Naive thymus-derived CD8-positive, alpha-beta T cell (primary cell): Measurements from ENCODE around the gene ZNF133. TPM values are rescaled to one million over a fixed set of nuclear protein-coding genes. Genes with fewer than 3 reads are reported as not detected.
"Not testable (repeated sequence)": the region's sequence is repeated elsewhere in the genome, so short reads cannot be mapped to it uniquely, and the experiment has no call there.

ENCODE experiments used
- ATAC-seq, 2 donors: fragments of 150-1000 bp; cut with Tn5 transposase in 1 of 2; sonication (Bioruptor Pico), chemical (Tn5 transposase) in 1 of 2; 1 replicate in 1 of 2; 2 replicates in 1 of 2; pipeline ENCODE4 v1.10.0; 2021; ENCODE audit warnings: mild to moderate bottlenecking in 2 of 2, moderate library complexity in 2 of 2
- POLR2A ChIA-PET: fragments of 350-600 bp; sonication (Branson Sonifier 250); formaldehyde crosslinking; loops from one replicate; lab custom pipeline; 2021; ENCODE audit warnings: antibody characterized with exemption; lab: Charles Lee
- DNase-seq, 10 donors: peaks; one replicate each; pipeline versions ENCODE4 v3.0.0 to v3.0.0-alpha.2; 2020 to 2022
- H3K27ac Mint-ChIP-seq, 10 donors: one replicate each; pipeline ENCODE4 v1.8.0; 2020 to 2022; ENCODE audit warnings: mild to moderate bottlenecking in 10 of 10, mixed read lengths in 10 of 10, moderate library complexity in 4 of 10, inconsistent platforms in 1 of 10
- H3K27me3 Mint-ChIP-seq, 5 donors: one replicate each; pipeline ENCODE4 v1.8.0; 2021 to 2022; ENCODE audit warnings: mixed read lengths in 5 of 5
- H3K36me3 Mint-ChIP-seq, 3 donors: one replicate each; pipeline ENCODE4 v1.8.0; 2020 to 2022; ENCODE audit warnings: mixed read lengths in 3 of 3, mild to moderate bottlenecking in 2 of 3, inconsistent platforms in 1 of 3
- H3K4me1 Mint-ChIP-seq, 4 donors: one replicate each; pipeline ENCODE4 v1.8.0; 2021 to 2022; ENCODE audit warnings: mixed read lengths in 4 of 4
- H3K4me3 Mint-ChIP-seq, 10 donors: one replicate each; pipeline ENCODE4 v1.8.0; 2020 to 2022; ENCODE audit warnings: mild to moderate bottlenecking in 10 of 10, mixed read lengths in 10 of 10, moderate library complexity in 6 of 10, inconsistent platforms in 1 of 10
- H3K9me3 Mint-ChIP-seq, 9 donors: one replicate each; pipeline ENCODE4 v1.8.0; 2020 to 2022; ENCODE audit warnings: mixed read lengths in 9 of 9, mild to moderate bottlenecking in 3 of 9, inconsistent platforms in 1 of 9, moderate library complexity in 1 of 9
- polyA plus RNA-seq, 3 donors: library from polyadenylated mRNA; unstranded; fragments of 300-500 nt; fragmentation: Illumina TruSeq; gene quantifications; one replicate each; pipeline ENCODE4 v1.2.3, GENCODE V29; 2021
- total RNA-seq, 8 experiments: library from RNA in 2 of 8; stranded (reverse) in 2 of 8; gene quantifications; one replicate each; pipeline ENCODE4 v1.2.3 and lab custom pipeline; 2021 to 2026

The ZNF133 gene
- 1 to 10 TPM; 8.4 to 9.3 TPM for total RNA-seq
- polyA plus RNA-seq = 1 to 10 TPM; 4.3 to 6.8 (median 6.7) TPM
- 11.2 to 21.5 (median 15.1) reads per million in 6 experiments for total RNA-seq (lab: John Stamatoyannopoulos, UW)

- peak within 1 kb of the TSS; percentile 97 to 100 (median 100) for H3K27ac Mint-ChIP-seq
- DNase-seq = peak; percentile 91 to 100 (median 96)
- H3K9me3 Mint-ChIP-seq = peaks cover 10 to 26% (median 18%) of the 10 kb centered on the region in 9 donors
- peaks cover 28 to 62% (median 33%) of the 10 kb centered on the region in 4 donors for H3K4me1 Mint-ChIP-seq
- peak within 1 kb of the TSS; percentile 93 to 99 (median 98) for H3K4me3 Mint-ChIP-seq
- H3K27me3 Mint-ChIP-seq = peaks cover 10 to 28% (median 19%) of the 10 kb centered on the region in 5 donors
- POLR2A ChIA-PET = interaction anchor here (0.6 to 2.9 kb wide), 13 partner anchors 138 to 677 kb away, joined by 3 to 44 read pairs (median 6); partner anchors contain the start of genes DZANK1, KAT14, MGME1 and PET117
- peaks cover 16 to 31% (median 19%) of the 10 kb centered on the region in 3 donors for H3K36me3 Mint-ChIP-seq
- peak; percentile 93 to 95 for ATAC-seq
Measured at GRCh38 chr20:18287915-18288748, at the start of gene ZNF133. TSS of gene ZNF133 (plus strand) at chr20:18288527. CDS start at chr20:18305687, 17,160 bp downstream.

- Mint-ChIP-seq H3K4me1 (no peaks in the 10 kb centered on the region), H3K27ac (no peak overlapping the region), H3K36me3 (peaks cover 0 to 18% (median 8%) of the 10 kb centered on the region in 3 donors), H3K27me3 (peaks cover 26 to 77% (median 37%) of the 10 kb centered on the region in 5 donors), H3K9me3 (peaks cover 0 to 26% (median 15%) of the 10 kb centered on the region in 9 donors), H3K4me3 (no peak overlapping the region)
- POLR2A ChIA-PET = no interaction called here
- DNase-seq (no peak), ATAC-seq (no peak)
Measured at GRCh38 chr20:18240997-18241396, 47.3 kb upstream of the ZNF133 start.

GRCh38 chr20:18243802-18244201 is 44.5 kb upstream of the ZNF133 start:
- POLR2A ChIA-PET = no interaction called here
- peaks cover 28 to 74% (median 40%) of the 10 kb centered on the region in 5 donors for H3K27me3 Mint-ChIP-seq
- no peak for DNase-seq
- peaks cover 0 to 30% (median 15%) of the 10 kb centered on the region in 9 donors for H3K9me3 Mint-ChIP-seq
- H3K4me1 Mint-ChIP-seq = no peaks in the 10 kb centered on the region
- no peak overlapping the region for H3K4me3 Mint-ChIP-seq
- no peak for ATAC-seq
- H3K27ac Mint-ChIP-seq = peak overlapping the region in 1 of 10 donors; percentile 41
- H3K36me3 Mint-ChIP-seq = peaks cover 0 to 18% (median 8%) of the 10 kb centered on the region in 3 donors

GRCh38 chr20:18248545-18248944 is 39.8 kb upstream of the ZNF133 start:
- H3K4me3 Mint-ChIP-seq, H3K36me3 Mint-ChIP-seq, H3K27ac Mint-ChIP-seq, H3K4me1 Mint-ChIP-seq, ATAC-seq, POLR2A ChIA-PET, H3K9me3 Mint-ChIP-seq, DNase-seq: not testable (repeated sequence)
- peaks cover 12 to 34% (median 15%) of the 10 kb centered on the region in 5 donors for H3K27me3 Mint-ChIP-seq

- Mint-ChIP-seq H3K4me3 (no peak overlapping the region), H3K27me3 (peaks cover 4 to 17% (median 12%) of the 10 kb centered on the region in 5 donors), H3K27ac (no peak overlapping the region), H3K36me3 (no peaks in the 10 kb centered on the region), H3K4me1 (no peaks in the 10 kb centered on the region), H3K9me3 (peaks cover 0 to 5% (median 0%) of the 10 kb centered on the region in 9 donors)
- no peak for ATAC-seq
- DNase-seq = no peak
- POLR2A ChIA-PET = no interaction called here
Measured at GRCh38 chr20:18250217-18250616, 38.1 kb upstream of the ZNF133 start.

GRCh38 chr20:18252597-18253451 is 35.5 kb upstream of the ZNF133 start:
- peaks cover 0 to 8% (median 4%) of the 10 kb centered on the region in 5 donors for H3K27me3 Mint-ChIP-seq
- no peak for DNase-seq

GRCh38 chr20:18254615-18255014 is 33.7 kb upstream of the ZNF133 start:
- Mint-ChIP-seq H3K27ac (no peak overlapping the region), H3K9me3 (no peaks in the 10 kb centered on the region), H3K4me3 (no peak overlapping the region), H3K36me3 (no peaks in the 10 kb centered on the region), H3K4me1 (no peaks in the 10 kb centered on the region), H3K27me3 (peaks cover 0 to 8% (median 4%) of the 10 kb centered on the region in 5 donors)
- no peak for DNase-seq
- no peak for ATAC-seq
- POLR2A ChIA-PET = no interaction called here

More at GRCh38 chr20:18252597-18253451, 35.5 kb upstream of the ZNF133 start:
- no peak for ATAC-seq
- Mint-ChIP-seq H3K27ac (no peak overlapping the region), H3K4me3 (no peak overlapping the region), H3K9me3 (no peaks in the 10 kb centered on the region), H3K36me3 (no peaks in the 10 kb centered on the region), H3K4me1 (no peaks in the 10 kb centered on the region)
- POLR2A ChIA-PET = no interaction called here

GRCh38 chr20:18255526-18255925 is 32.8 kb upstream of the ZNF133 start:
- Mint-ChIP-seq H3K9me3 (no peaks in the 10 kb centered on the region), H3K36me3 (no peaks in the 10 kb centered on the region), H3K4me1 (no peaks in the 10 kb centered on the region), H3K4me3 (no peak overlapping the region), H3K27me3 (peaks cover 0 to 8% (median 5%) of the 10 kb centered on the region in 5 donors), H3K27ac (no peak overlapping the region)
- ATAC-seq (no peak), DNase-seq (no peak)
- POLR2A ChIA-PET = no interaction called here

GRCh38 chr20:18256440-18257090 is 31.8 kb upstream of the ZNF133 start:
- no peak overlapping the region for H3K27ac Mint-ChIP-seq
- H3K4me3 Mint-ChIP-seq = no peak overlapping the region
- no peaks in the 10 kb centered on the region for H3K9me3 Mint-ChIP-seq
- no peaks in the 10 kb centered on the region for H3K4me1 Mint-ChIP-seq
- peaks cover 0 to 9% (median 5%) of the 10 kb centered on the region in 5 donors for H3K27me3 Mint-ChIP-seq
- POLR2A ChIA-PET = no interaction called here
- ATAC-seq (no peak), DNase-seq (no peak)
- no peaks in the 10 kb centered on the region for H3K36me3 Mint-ChIP-seq

GRCh38 chr20:18258126-18258860 is 30.0 kb upstream of the ZNF133 start:
- ATAC-seq (no peak), DNase-seq (no peak)
- POLR2A ChIA-PET = no interaction called here
- Mint-ChIP-seq H3K9me3 (no peaks in the 10 kb centered on the region), H3K27ac (no peak overlapping the region), H3K36me3 (no peaks in the 10 kb centered on the region), H3K27me3 (peaks cover 0 to 9% (median 5%) of the 10 kb centered on the region in 5 donors), H3K4me3 (no peak overlapping the region), H3K4me1 (no peaks in the 10 kb centered on the region)

- Mint-ChIP-seq H3K36me3 (no peaks in the 10 kb centered on the region), H3K4me3 (no peak overlapping the region), H3K4me1 (no peaks in the 10 kb centered on the region), H3K27ac (no peak overlapping the region), H3K9me3 (no peaks in the 10 kb centered on the region), H3K27me3 (peaks cover 0 to 7% (median 5%) of the 10 kb centered on the region in 5 donors)
- ATAC-seq (no peak), DNase-seq (no peak)
- POLR2A ChIA-PET = no interaction called here
Measured at GRCh38 chr20:18259730-18260129, 28.6 kb upstream of the ZNF133 start.
